ENCODE results near the gene GPSM1. TPM values are rescaled to one million over a fixed set of nuclear protein-coding genes. Genes with fewer than 3 reads are reported as not detected.

GPSM1 gene
- total RNA-seq, 1 donor from 2014 or later: 59.4 TPM

DNA sequence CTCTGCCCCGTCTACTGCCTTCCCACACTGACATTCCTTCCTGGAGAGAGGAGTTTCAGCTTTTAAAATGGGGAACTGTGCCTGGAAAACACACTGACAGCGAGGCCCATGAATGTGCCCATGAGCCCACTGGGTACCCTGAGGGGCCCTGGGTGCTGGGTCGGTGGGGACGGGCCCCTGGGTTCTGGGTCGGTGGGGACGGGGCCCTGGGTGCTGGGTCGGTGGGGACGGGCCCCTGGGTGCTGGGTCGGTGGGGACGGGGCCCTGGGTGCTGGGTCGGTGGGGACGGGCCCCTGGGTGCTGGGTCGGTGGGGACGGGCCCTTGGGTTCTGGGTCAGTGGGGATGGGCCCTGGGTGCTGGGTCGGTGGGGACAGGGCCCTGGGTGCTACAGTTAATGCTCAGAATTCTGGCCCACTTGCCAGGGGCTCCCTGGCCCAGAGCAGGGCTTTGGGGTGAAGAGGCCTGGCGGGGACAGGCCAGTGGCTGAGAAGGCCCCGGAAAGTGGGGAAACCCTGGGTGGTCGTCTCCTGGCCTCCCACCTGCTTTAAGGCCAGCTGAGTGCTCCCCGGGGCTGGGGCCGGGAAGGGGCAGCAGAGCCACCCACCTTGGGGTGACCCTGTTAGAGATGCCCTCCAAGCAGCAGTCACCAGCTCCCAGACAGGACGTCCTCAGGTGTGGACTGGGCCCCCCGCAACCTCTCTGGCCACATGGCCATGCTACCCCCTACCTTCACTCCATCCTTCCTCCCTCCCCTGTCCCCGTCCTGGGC lies 2.5 kb downstream of the GPSM1 start:
- Histone ChIP-seq H3K4me1 (ENCODE audit: insufficient read depth, low read length) (peaks cover 32% of the 10 kb centered on the region), H3K9ac (ENCODE audit: low read length) (peak overlapping the region; percentile 85), H3K9me3 (ENCODE audit: insufficient read depth, low read depth, low read length) (no peaks in the 10 kb centered on the region), H3K4me2 (ENCODE audit: low read length) (peak overlapping the region; percentile 98), H2AFZ (ENCODE audit: low read depth, low read length) (no peak overlapping the region), H3K27ac (ENCODE audit: low read depth, low read length) (no peak overlapping the region), H4K20me1 (ENCODE audit: insufficient read depth, low read length) (peaks cover 66% of the 10 kb centered on the region), H3K36me3 (ENCODE audit: insufficient read depth, low read length) (no peaks in the 10 kb centered on the region), H3K27me3 (ENCODE audit: insufficient read depth, low read length) (no peaks in the 10 kb centered on the region), H3K4me3 (ENCODE audit: insufficient read depth, low read depth, low read length) (no peak overlapping the region), H3K79me2 (ENCODE audit: insufficient read depth, low read length) (peaks cover 68% of the 10 kb centered on the region)
- FAIRE-seq (no peak), DNase-seq (ENCODE audit: low read depth) (no peak)
- Mint-ChIP-seq H3K36me3 (ENCODE audit: low read depth, unreplicated experiment) (peaks cover 3% of the 10 kb centered on the region), H3K9me3 (ENCODE audit: unreplicated experiment) (no peaks in the 10 kb centered on the region), H3K4me3 (ENCODE audit: unreplicated experiment) (peak overlapping the region; percentile 89), H3K4me1 (ENCODE audit: low read depth, unreplicated experiment) (peaks cover 11% of the 10 kb centered on the region), H3K27ac (ENCODE audit: unreplicated experiment) (no peak overlapping the region), H3K27me3 (ENCODE audit: low read depth, unreplicated experiment) (no peaks in the 10 kb centered on the region)
- TF ChIP-seq, protein P1, sequence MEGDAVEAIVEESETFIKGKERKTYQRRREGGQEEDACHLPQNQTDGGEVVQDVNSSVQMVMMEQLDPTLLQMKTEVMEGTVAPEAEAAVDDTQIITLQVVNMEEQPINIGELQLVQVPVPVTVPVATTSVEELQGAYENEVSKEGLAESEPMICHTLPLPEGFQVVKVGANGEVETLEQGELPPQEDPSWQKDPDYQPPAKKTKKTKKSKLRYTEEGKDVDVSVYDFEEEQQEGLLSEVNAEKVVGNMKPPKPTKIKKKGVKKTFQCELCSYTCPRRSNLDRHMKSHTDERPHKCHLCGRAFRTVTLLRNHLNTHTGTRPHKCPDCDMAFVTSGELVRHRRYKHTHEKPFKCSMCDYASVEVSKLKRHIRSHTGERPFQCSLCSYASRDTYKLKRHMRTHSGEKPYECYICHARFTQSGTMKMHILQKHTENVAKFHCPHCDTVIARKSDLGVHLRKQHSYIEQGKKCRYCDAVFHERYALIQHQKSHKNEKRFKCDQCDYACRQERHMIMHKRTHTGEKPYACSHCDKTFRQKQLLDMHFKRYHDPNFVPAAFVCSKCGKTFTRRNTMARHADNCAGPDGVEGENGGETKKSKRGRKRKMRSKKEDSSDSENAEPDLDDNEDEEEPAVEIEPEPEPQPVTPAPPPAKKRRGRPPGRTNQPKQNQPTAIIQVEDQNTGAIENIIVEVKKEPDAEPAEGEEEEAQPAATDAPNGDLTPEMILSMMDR (IDR thresholded peaks at IDR 0.05; ENCODE audit: insufficient read depth, low read depth, low read length): no peak
- no peak for TF ChIP-seq EZH2 (IDR thresholded peaks at IDR 0.05; ENCODE audit: insufficient read depth, low read length)

DNA sequence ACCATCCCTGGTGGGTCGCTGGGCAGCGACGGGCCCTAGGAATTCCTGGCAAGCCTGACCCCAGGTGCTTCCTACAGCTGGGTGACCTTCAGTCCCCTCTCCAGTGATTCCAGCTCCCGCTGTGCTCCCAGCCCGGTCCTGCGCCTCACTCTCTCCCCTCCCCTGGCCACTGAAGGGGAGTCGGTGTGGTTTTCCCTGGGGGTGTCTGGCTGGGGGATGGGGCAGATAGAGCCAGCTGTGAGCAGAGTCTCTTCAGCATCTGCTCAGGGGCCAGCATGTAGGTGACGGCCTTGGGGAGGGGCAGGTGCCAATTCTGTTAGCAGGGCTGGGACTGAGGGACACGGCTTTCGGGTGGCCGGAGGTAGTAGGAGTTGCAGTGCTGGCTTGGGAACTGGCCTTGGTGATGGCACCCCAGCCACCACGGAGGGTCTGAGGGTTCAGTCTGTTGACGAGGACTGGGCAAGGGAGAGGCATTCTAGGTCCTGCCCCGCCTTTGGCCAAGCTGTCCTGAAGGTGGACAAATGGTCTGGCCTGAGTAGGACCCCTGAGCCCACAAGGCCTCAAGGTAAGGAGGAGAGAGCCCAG lies 3.2 kb downstream of the GPSM1 start:
- Mint-ChIP-seq H3K36me3 (ENCODE audit: low read depth, unreplicated experiment) (peaks cover 3% of the 10 kb centered on the region), H3K27me3 (ENCODE audit: low read depth, unreplicated experiment) (no peaks in the 10 kb centered on the region), H3K9me3 (ENCODE audit: unreplicated experiment) (no peaks in the 10 kb centered on the region), H3K4me1 (ENCODE audit: low read depth, unreplicated experiment) (peaks cover 11% of the 10 kb centered on the region), H3K4me3 (ENCODE audit: unreplicated experiment) (no peak overlapping the region), H3K27ac (ENCODE audit: unreplicated experiment) (no peak overlapping the region)
- no peak overlapping the region for H3K9ac ChIP-seq (ENCODE audit: low read length)
- H3K4me2 ChIP-seq (ENCODE audit: low read length): no peak overlapping the region
- no peaks in the 10 kb centered on the region for H3K9me3 ChIP-seq (ENCODE audit: insufficient read depth, low read depth, low read length)
- H4K20me1 ChIP-seq (ENCODE audit: insufficient read depth, low read length): peaks cover 73% of the 10 kb centered on the region
- DNase-seq (ENCODE audit: low read depth) (no peak), FAIRE-seq (no peak)
- no peak overlapping the region for H2AFZ ChIP-seq (ENCODE audit: low read depth, low read length)
- H3K27ac ChIP-seq (ENCODE audit: low read depth, low read length): no peak overlapping the region
- H3K4me3 ChIP-seq (ENCODE audit: insufficient read depth, low read depth, low read length): no peak overlapping the region
- H3K27me3 ChIP-seq (ENCODE audit: insufficient read depth, low read length): no peaks in the 10 kb centered on the region
- H3K36me3 ChIP-seq (ENCODE audit: insufficient read depth, low read length): no peaks in the 10 kb centered on the region
- TF ChIP-seq, protein P1 (IDR thresholded peaks at IDR 0.05; ENCODE audit: insufficient read depth, low read depth, low read length): no peak
- TF ChIP-seq EZH2 (IDR thresholded peaks at IDR 0.05; ENCODE audit: insufficient read depth, low read length): no peak
- peaks cover 35% of the 10 kb centered on the region for H3K4me1 ChIP-seq (ENCODE audit: insufficient read depth, low read length)
- peaks cover 69% of the 10 kb centered on the region for H3K79me2 ChIP-seq (ENCODE audit: insufficient read depth, low read length)

DNA sequence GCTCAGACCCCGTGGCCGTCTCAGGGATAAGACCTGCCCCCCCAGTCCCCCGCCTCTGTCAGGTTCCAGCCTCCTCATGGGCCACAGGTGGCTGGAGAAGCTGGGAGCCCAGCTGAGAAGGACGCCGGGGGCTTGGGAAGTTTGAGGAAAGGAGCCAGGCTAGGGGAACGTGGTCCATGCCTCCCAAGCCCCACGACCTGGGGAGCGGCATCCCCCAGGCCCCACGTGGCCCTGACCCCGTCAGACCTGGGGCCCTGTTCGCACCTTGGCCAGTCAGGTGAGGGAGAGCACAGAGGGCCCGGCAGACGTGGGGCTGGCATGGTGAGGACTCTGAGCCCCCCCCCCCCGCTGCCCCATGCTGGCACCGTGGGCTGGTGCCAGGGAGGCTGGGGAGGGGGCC lies 3.7 kb downstream of the GPSM1 start:
- Histone ChIP-seq H3K36me3 (ENCODE audit: insufficient read depth, low read length) (no peaks in the 10 kb centered on the region), H3K4me2 (ENCODE audit: low read length) (no peak overlapping the region), H3K4me1 (ENCODE audit: insufficient read depth, low read length) (peaks cover 35% of the 10 kb centered on the region), H3K27ac (ENCODE audit: low read depth, low read length) (no peak overlapping the region), H3K4me3 (ENCODE audit: insufficient read depth, low read depth, low read length) (no peak overlapping the region), H4K20me1 (ENCODE audit: insufficient read depth, low read length) (peaks cover 78% of the 10 kb centered on the region), H3K9ac (ENCODE audit: low read length) (no peak overlapping the region), H3K9me3 (ENCODE audit: insufficient read depth, low read depth, low read length) (no peaks in the 10 kb centered on the region), H2AFZ (ENCODE audit: low read depth, low read length) (no peak overlapping the region), H3K27me3 (ENCODE audit: insufficient read depth, low read length) (no peaks in the 10 kb centered on the region), H3K79me2 (ENCODE audit: insufficient read depth, low read length) (peaks cover 73% of the 10 kb centered on the region)
- no peak for DNase-seq (ENCODE audit: low read depth)
- H3K4me3 Mint-ChIP-seq (ENCODE audit: unreplicated experiment): no peak overlapping the region
- peaks cover 11% of the 10 kb centered on the region for H3K4me1 Mint-ChIP-seq (ENCODE audit: low read depth, unreplicated experiment)
- H3K36me3 Mint-ChIP-seq (ENCODE audit: low read depth, unreplicated experiment): peaks cover 3% of the 10 kb centered on the region
- H3K9me3 Mint-ChIP-seq (ENCODE audit: unreplicated experiment): no peaks in the 10 kb centered on the region
- H3K27ac Mint-ChIP-seq (ENCODE audit: unreplicated experiment): no peak overlapping the region
- H3K27me3 Mint-ChIP-seq (ENCODE audit: low read depth, unreplicated experiment): no peaks in the 10 kb centered on the region
- no peak for FAIRE-seq
- TF ChIP-seq, protein P1 (IDR thresholded peaks at IDR 0.05; ENCODE audit: insufficient read depth, low read depth, low read length): no peak
- TF ChIP-seq EZH2 (IDR thresholded peaks at IDR 0.05; ENCODE audit: insufficient read depth, low read length): no peak
